ENCODE measurements around the gene HOXA6.
A peak's percentile ranks its signal among the peaks of the same experiment; 100 is the strongest.

HOXA6 gene

DNA sequence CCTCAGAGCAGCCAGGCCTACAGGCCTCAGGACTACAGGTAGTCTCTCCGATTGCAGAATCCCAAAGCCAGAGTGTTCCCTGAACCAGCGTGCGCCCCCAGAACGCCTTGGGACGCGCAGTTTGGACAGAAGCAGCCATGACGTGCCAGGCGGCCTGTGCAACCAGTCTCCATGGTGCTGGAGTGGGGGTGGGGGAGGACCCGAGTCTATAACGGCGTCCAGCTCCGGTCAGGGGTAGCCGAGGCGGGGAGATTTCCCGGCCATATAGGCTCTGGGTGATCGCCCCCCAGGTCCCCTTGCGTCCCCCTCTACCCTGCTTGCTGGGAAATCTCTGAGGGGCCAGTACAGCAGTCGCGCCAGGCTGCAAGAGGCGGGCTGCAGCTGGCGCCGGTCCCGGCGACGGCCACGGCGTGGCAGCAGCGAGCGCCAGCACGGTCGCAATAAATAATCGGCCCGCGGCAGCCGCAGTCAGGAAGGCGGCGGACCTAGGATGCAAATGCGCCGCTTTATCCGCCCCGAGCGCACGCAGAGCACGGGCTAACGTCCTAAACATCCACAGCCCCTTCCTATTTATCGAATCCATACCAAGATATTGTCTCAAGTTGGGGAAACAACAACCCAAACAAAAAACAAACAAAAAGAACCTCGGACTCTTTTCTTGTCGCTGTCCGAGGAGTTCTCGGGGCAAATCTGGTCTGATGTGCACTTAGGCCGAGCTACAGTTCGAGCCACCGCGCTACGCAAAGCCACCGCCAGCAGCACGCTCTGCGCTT, 3.2 kb upstream of the HOXA6 start:
- DNase-seq (ENCODE audit: low read depth) = peak; percentile 57
- TF ChIP-seq CTCF (conservative IDR thresholded peaks at IDR 0.05; ENCODE audit: low read depth, low read length) = peak; percentile 57
- no peak overlapping the region for H3K4me3 ChIP-seq (ENCODE audit: low read depth, low read length)

DNA sequence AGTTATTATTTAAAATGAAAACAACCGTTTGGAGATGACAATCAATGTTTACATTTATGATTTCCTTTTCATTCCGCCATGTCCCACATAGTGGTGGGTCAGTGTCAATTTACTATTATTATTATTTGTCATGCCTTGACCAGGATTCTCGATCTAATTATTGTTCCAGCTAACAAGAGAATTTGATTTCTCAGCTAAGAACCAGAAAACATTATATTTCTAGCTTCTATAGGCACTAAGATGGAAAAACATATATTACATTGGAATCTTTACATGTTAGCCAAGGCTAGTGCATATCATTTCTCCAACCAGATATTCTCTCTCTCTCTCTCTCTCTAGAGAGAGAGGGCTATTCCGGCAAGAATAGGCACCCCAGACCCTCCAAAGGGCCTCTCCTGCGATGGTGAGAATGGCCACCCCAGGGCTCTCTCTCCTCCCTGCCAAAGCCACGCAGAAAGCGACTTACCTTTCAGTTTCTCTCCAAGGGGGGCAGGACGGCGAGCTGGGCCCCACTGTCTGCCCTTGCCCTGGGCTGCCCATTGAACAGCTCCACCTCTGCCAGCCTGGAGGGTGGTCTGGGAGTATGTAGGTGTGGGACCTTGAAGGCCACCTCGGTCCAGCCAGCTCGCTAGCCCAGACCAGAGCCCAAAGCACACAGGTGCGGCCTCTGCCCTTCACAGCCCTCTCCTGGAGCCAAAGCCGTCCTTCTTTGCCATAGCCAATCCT, 2.4 kb upstream of the HOXA6 start:
- no peak for DNase-seq (ENCODE audit: low read depth)

GRCh38 chr7:27148756-27149641, 1.4 kb upstream of the HOXA6 start:
- no peak overlapping the region for H3K4me3 ChIP-seq (ENCODE audit: low read depth, low read length)
- DNase-seq (ENCODE audit: low read depth) = no peak
- no peak for TF ChIP-seq CTCF (conservative IDR thresholded peaks at IDR 0.05; ENCODE audit: low read depth, low read length)

More for the DNA sequence above, 2.4 kb upstream of the HOXA6 start:
- H3K4me3 ChIP-seq (ENCODE audit: low read depth, low read length) = no peak overlapping the region
- TF ChIP-seq CTCF (conservative IDR thresholded peaks at IDR 0.05; ENCODE audit: low read depth, low read length) = no peak

GRCh38 chr7:27148031-27148755, 619 bp upstream of the HOXA6 start:
- TF ChIP-seq CTCF (conservative IDR thresholded peaks at IDR 0.05; ENCODE audit: low read depth, low read length) = no peak
- no peak overlapping the region for H3K4me3 ChIP-seq (ENCODE audit: low read depth, low read length)
- DNase-seq (ENCODE audit: low read depth) = no peak

GRCh38 chr7:27146491-27147198, 929 bp downstream of the HOXA6 start:
- no peak for DNase-seq (ENCODE audit: low read depth)
- no peak overlapping the region for H3K4me3 ChIP-seq (ENCODE audit: low read depth, low read length)
- no peak for TF ChIP-seq CTCF (conservative IDR thresholded peaks at IDR 0.05; ENCODE audit: low read depth, low read length)

DNA sequence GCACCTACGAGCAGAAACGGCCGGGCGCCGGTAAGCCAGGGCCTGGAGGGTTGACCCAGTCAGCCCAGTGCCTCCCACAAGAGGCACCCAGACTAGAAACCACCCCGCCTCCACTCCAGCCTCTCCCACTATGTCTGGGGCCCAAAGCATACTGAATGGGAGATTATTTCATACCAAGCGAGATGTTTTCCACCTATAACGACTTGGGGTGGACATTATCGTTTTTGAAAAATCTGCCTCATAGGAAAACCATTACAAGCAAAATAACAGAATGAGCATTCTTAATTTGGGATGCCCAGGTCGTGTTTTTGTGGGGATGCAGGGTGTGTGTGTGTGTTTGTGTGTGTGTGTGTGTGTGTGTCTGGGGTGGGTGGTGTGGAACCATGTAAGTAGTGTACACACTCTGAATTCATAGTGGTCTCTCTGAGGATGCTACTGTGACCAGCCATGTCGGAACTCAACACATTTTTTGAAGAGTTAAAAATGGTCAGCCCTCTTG, 1.6 kb downstream of the HOXA6 start:
- no peak for DNase-seq (ENCODE audit: low read depth)
- H3K4me3 ChIP-seq (ENCODE audit: low read depth, low read length) = no peak overlapping the region
- no peak for TF ChIP-seq CTCF (conservative IDR thresholded peaks at IDR 0.05; ENCODE audit: low read depth, low read length)

Data from choroid plexus epithelial cell (primary cell).